Natural killer cell (primary cell): Measurements from ENCODE around the gene MRPS7. TPM values are rescaled to one million over a fixed set of nuclear protein-coding genes. Genes with fewer than 3 reads are reported as not detected.
A peak's percentile ranks its signal among the peaks of the same experiment; 100 is the strongest.

ENCODE experiments used
- ATAC-seq, 3 donors: fragments of 150-1000 bp in 2 of 3; fragments of 200-7000 bp in 1 of 3; cut with Tn5 transposase; 1 replicate in 1 of 3; 2 replicates in 2 of 3; pipeline ENCODE4 v1.10.0; 2021; ENCODE audit warnings: mild to moderate bottlenecking in 2 of 3, moderate library complexity in 2 of 3
- DNase-seq, 2 donors: peaks; one replicate each; pipeline versions ENCODE4 v3.0.0 to v3.0.0-alpha.2; 2013 to 2021; ENCODE audit warnings: mixed read lengths in 1 of 2
- H3K27ac ChIP-seq: one replicate; pipeline ENCODE4 v1.5.1; 2013; ENCODE audit warnings: mild to moderate bottlenecking, low read length
- H3K27me3 ChIP-seq: one replicate; pipeline ENCODE4 v1.6.1; 2013; ENCODE audit warnings: low read length; ENCODE audit not compliant: control insufficient read depth, insufficient read depth
- H3K36me3 ChIP-seq: one replicate; pipeline ENCODE4 v1.6.1; 2013; ENCODE audit warnings: low read length; ENCODE audit not compliant: control insufficient read depth, insufficient read depth
- H3K4me1 ChIP-seq: one replicate; pipeline ENCODE4 v1.6.1; 2013; ENCODE audit warnings: low read length; ENCODE audit not compliant: control insufficient read depth, insufficient read depth
- H3K4me3 ChIP-seq: one replicate; pipeline ENCODE4 v1.5.1; 2013; ENCODE audit warnings: low read length
- H3K9me3 ChIP-seq: one replicate; pipeline ENCODE4 v1.6.1; 2013; ENCODE audit warnings: low read length; ENCODE audit not compliant: control insufficient read depth, insufficient read depth
- H3K27ac Mint-ChIP-seq, 2 donors: one replicate each; pipeline ENCODE4 v1.8.0; 2022; ENCODE audit warnings: mild to moderate bottlenecking in 2 of 2, mixed read lengths in 2 of 2, moderate library complexity in 1 of 2
- H3K27me3 Mint-ChIP-seq, 2 donors: one replicate each; pipeline ENCODE4 v1.8.0; 2022; ENCODE audit warnings: low read depth in 2 of 2, mixed read lengths in 2 of 2
- H3K36me3 Mint-ChIP-seq: one replicate; pipeline ENCODE4 v1.8.0; 2022; ENCODE audit warnings: mixed read lengths
- H3K4me1 Mint-ChIP-seq, 2 donors: one replicate each; pipeline ENCODE4 v1.8.0; 2022; ENCODE audit warnings: mixed read lengths in 2 of 2
- H3K4me3 Mint-ChIP-seq: one replicate; pipeline ENCODE4 v1.8.0; 2022; ENCODE audit warnings: mild to moderate bottlenecking, moderate library complexity, mixed read lengths
- H3K9me3 Mint-ChIP-seq, 2 donors: one replicate each; pipeline ENCODE4 v1.8.0; 2022; ENCODE audit warnings: mixed read lengths in 2 of 2
- WGBS: methylation state at CpG from one replicate; pipeline ENCODE4 v1.1.7; 2013; ENCODE audit warnings: missing lambda C conversion rate; ENCODE audit not compliant: insufficient coverage; 5-methylcytosine and 5-hydroxymethylcytosine counted together
- intact Hi-C: fragments of 100-400 bp; cut with micrococcal nuclease; formaldehyde crosslinking; loops from one replicate; pipeline ENCODE4 v1.14.2; 2022
- total RNA-seq, 4 donors: library from RNA; stranded (reverse); fragments of 120-200 nt in 1 of 4; gene quantifications; one replicate each; pipeline versions ENCODE4 v1.2.3 to v1.2.4, GENCODE V29; 2013 to 2022
- TF ChIP-seq, protein P1 (sequence below): fragments of 200-600 bp; IDR thresholded peaks from one replicate; pipeline ENCODE4 v1.8.0; 2022; ENCODE audit warnings: antibody characterized with exemption

Gene MRPS7
- total RNA-seq, 3 donors from 2014 or later (not counting 1 experiment from before 2014, with no cell fraction given), result 27.3 to 29.4 (median 27.9) TPM

DNA sequence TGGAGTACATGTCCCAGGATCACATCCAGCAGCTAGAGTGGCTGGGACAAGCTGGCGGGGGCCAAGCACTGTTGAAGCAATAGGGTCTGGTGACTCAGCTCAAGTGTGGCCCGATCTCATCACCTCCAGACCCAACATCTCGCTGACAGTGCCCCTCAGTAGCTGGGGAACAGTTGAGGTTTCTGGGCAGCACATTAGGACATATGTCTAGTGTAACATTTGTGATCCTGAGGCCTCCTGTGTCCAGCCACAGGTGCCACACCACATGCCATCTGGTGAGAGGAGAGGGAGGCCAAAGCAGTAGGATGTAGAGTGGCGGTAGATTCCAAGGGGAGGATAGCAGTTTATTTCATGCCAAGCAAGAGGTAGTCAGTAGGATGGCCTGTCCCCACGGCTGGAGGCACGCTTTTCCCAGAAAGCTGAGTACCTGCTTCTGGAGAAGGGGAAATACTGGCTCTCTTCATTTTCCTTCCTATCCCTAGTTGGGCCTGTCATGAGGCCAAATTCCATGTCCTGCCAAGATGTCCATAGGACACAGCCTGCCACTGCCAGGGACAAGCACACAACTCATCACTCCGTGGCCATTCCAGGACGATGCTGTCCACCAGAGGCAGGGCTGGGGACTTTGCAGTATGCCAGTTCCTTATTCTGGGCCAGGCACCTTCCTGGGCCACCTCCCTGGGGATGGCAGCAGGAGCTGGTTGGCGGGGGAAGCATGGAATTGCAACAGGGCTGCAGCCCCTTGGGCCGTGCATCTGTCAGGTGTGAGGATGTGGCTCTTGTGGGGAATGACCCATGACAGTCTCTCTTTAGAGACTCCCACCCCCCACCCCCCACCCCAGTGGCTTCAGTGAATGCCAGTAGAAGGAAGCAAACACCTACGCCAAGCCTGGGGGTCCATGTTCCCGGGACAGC, 24.3 kb upstream of the MRPS7 start:
- intact Hi-C loops, result loop anchor here (1.0 kb wide), 1 partner anchor 123 kb away; no protein-coding TSS in a partner anchor
- Mint-ChIP-seq H3K27ac (no peak overlapping the region), H3K9me3 (no peaks in the 10 kb centered on the region), H3K27me3 (no peaks in the 10 kb centered on the region), H3K4me3 (no peak overlapping the region), H3K4me1 (peaks cover 5 to 7% of the 10 kb centered on the region in 2 donors), H3K36me3 (no peaks in the 10 kb centered on the region)
- H3K27me3 ChIP-seq, result no peaks in the 10 kb centered on the region
- WGBS, result 94% methylated on average over 10 of the region's 12 CpGs
- H3K4me3 ChIP-seq, result no peak overlapping the region
- no peak for ATAC-seq
- no peaks in the 10 kb centered on the region for H3K9me3 ChIP-seq
- no peak for DNase-seq
- TF ChIP-seq, protein P1, sequence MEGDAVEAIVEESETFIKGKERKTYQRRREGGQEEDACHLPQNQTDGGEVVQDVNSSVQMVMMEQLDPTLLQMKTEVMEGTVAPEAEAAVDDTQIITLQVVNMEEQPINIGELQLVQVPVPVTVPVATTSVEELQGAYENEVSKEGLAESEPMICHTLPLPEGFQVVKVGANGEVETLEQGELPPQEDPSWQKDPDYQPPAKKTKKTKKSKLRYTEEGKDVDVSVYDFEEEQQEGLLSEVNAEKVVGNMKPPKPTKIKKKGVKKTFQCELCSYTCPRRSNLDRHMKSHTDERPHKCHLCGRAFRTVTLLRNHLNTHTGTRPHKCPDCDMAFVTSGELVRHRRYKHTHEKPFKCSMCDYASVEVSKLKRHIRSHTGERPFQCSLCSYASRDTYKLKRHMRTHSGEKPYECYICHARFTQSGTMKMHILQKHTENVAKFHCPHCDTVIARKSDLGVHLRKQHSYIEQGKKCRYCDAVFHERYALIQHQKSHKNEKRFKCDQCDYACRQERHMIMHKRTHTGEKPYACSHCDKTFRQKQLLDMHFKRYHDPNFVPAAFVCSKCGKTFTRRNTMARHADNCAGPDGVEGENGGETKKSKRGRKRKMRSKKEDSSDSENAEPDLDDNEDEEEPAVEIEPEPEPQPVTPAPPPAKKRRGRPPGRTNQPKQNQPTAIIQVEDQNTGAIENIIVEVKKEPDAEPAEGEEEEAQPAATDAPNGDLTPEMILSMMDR, result no peak
- H3K27ac ChIP-seq, result no peak overlapping the region
- H3K36me3 ChIP-seq, result peaks cover 83% of the 10 kb centered on the region
- H3K4me1 ChIP-seq, result peaks cover 18% of the 10 kb centered on the region

DNA sequence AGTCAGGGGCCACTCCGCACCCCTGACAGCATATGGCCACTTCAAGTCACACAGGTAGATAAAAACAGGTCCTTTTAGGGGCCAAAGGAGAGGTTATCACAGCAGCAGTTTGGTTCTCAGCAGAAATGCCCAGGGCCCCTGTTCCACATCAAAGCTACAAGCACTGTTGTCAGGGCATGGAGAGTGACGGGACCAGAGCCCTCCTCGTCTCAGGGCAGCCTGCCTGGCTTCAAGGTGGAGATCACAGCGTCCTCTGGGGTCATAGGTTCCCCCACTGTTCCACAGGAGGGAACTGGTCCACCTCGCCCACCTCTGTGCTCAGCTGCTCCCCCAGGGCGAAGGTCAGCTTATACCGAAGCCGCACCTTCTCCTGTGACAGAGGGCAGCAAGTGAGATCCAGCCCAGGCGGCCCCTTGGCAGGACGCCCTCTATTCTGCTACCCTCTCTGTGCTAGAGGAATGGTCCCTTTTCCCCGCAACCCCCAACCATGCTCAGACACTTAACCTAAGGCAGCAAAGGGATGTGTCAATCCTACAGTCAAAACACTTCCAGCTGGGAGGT, 23.6 kb upstream of the MRPS7 start:
- intact Hi-C loops, result loop anchor here (1.0 kb wide), 1 partner anchor 124 kb away; no protein-coding TSS in a partner anchor
- peak overlapping the region; percentile 77 to 78 for H3K27ac Mint-ChIP-seq
- DNase-seq, result no peak

GRCh38 chr17:75238684-75239191, 22.9 kb upstream of the MRPS7 start:
- ATAC-seq (peak; percentile 76 to 91 (median 81)), DNase-seq (peak; percentile 55 to 83)
- no peaks in the 10 kb centered on the region for H3K9me3 Mint-ChIP-seq
- Histone ChIP-seq H3K4me3 (no peak overlapping the region), H3K27ac (no peak overlapping the region), H3K36me3 (peaks cover 87% of the 10 kb centered on the region), H3K27me3 (no peaks in the 10 kb centered on the region), H3K9me3 (no peaks in the 10 kb centered on the region), H3K4me1 (peaks cover 31% of the 10 kb centered on the region)
- H3K27ac Mint-ChIP-seq, result peak overlapping the region; percentile 77 to 78
- no peaks in the 10 kb centered on the region for H3K27me3 Mint-ChIP-seq
- TF ChIP-seq, protein P1, result peak; percentile 70
- peaks cover 5 to 12% of the 10 kb centered on the region in 2 donors for H3K4me1 Mint-ChIP-seq
- no peaks in the 10 kb centered on the region for H3K36me3 Mint-ChIP-seq
- peak overlapping the region; percentile 22 for H3K4me3 Mint-ChIP-seq
- intact Hi-C loops, result loop anchor here (1.0 kb wide), 1 partner anchor 124 kb away; no protein-coding TSS in a partner anchor
- 66% methylated on average over 13 of the region's 13 CpGs for WGBS

More for the DNA sequence above, 23.6 kb upstream of the MRPS7 start:
- TF ChIP-seq, protein P1, result no peak
- no peak for ATAC-seq
- WGBS, result 95% methylated on average over 11 of the region's 11 CpGs
- H3K36me3 ChIP-seq, result peaks cover 81% of the 10 kb centered on the region
- H3K4me3 Mint-ChIP-seq, result no peak overlapping the region
- no peak overlapping the region for H3K27ac ChIP-seq
- no peak overlapping the region for H3K4me3 ChIP-seq
- no peaks in the 10 kb centered on the region for H3K9me3 ChIP-seq
- H3K27me3 ChIP-seq, result no peaks in the 10 kb centered on the region
- H3K4me1 Mint-ChIP-seq, result peaks cover 5 to 7% of the 10 kb centered on the region in 2 donors
- H3K27me3 Mint-ChIP-seq, result no peaks in the 10 kb centered on the region
- H3K4me1 ChIP-seq, result peaks cover 25% of the 10 kb centered on the region
- H3K9me3 Mint-ChIP-seq, result no peaks in the 10 kb centered on the region
- no peaks in the 10 kb centered on the region for H3K36me3 Mint-ChIP-seq
